HG03045 (cell line): ENCODE results near the gene LONP1.
"Not testable (repeated sequence)": the region's sequence is repeated elsewhere in the genome, so short reads cannot be mapped to it uniquely, and the experiment has no call there.

Experiments used
- ATAC-seq: cut with Tn5 transposase; IDR thresholded peaks from one replicate; pipeline ENCODE4 v1.9.1; 2021; ENCODE audit warnings: mild to moderate bottlenecking, moderate library complexity; ENCODE audit not compliant: unreplicated experiment

Gene LONP1

GRCh38 chr19:5719961-5720790 is at the start of gene LONP1, which contains the start of gene CATSPERD:
Gene LONP1 (minus strand): TSS chr19:5720146. CDS start chr19:5720132, 14 bp downstream.
Gene CATSPERD (plus strand): TSS chr19:5720637. CDS start chr19:5720738, 101 bp downstream.
- peak; percentile 83 for ATAC-seq

GRCh38 chr19:5767949-5768348 is 48.0 kb upstream of the LONP1 start:
- ATAC-seq: no peak

GRCh38 chr19:5765220-5765619 is 45.3 kb upstream of the LONP1 start:
- ATAC-seq: no peak

- no peak for ATAC-seq
These were observed 42.8 kb upstream of the LONP1 start for GRCh38 chr19:5762608-5763217.

- ATAC-seq: no peak
These were observed 33.8 kb upstream of the LONP1 start for GRCh38 chr19:5753743-5754142.

GRCh38 chr19:5751709-5752108 is 31.8 kb upstream of the LONP1 start:
- ATAC-seq: no peak

GRCh38 chr19:5749505-5749904 is 29.6 kb upstream of the LONP1 start:
- no peak for ATAC-seq

- not testable (repeated sequence) for ATAC-seq
These were observed 29.0 kb upstream of the LONP1 start for GRCh38 chr19:5748920-5749319.

- ATAC-seq: not testable (repeated sequence)
These were observed 25.1 kb upstream of the LONP1 start for GRCh38 chr19:5744999-5745398.

- no peak for ATAC-seq
These were observed 23.7 kb upstream of the LONP1 start for GRCh38 chr19:5743630-5744029.

GRCh38 chr19:5742051-5742450 is 22.1 kb upstream of the LONP1 start:
- no peak for ATAC-seq

GRCh38 chr19:5738423-5738822 is 18.5 kb upstream of the LONP1 start:
- no peak for ATAC-seq

- not testable (repeated sequence) for ATAC-seq
These were observed 13.2 kb upstream of the LONP1 start for GRCh38 chr19:5733172-5733571.

GRCh38 chr19:5727453-5728050 is 7.6 kb upstream of the LONP1 start:
- ATAC-seq: no peak

GRCh38 chr19:5719274-5719960 is 529 bp downstream of the LONP1 start:
- ATAC-seq: no peak

GRCh38 chr19:5718579-5719273 is 1.2 kb downstream of the LONP1 start:
- no peak for ATAC-seq

- ATAC-seq: no peak
These were observed 1.8 kb downstream of the LONP1 start for GRCh38 chr19:5718037-5718578.

GRCh38 chr19:5717215-5717935 is 2.6 kb downstream of the LONP1 start:
- ATAC-seq: no peak

GRCh38 chr19:5714816-5715215 is 5.1 kb downstream of the LONP1 start:
- no peak for ATAC-seq

- ATAC-seq: no peak
These were observed 6.7 kb downstream of the LONP1 start for GRCh38 chr19:5713228-5713627.
